Erythroblast (primary cell): Measurements from ENCODE around the gene RBM38.

Experiments used
- GATA1 ChIP-seq: IDR thresholded peaks from 2 replicates; pipeline ENCODE4 v1.6.1; 2011; ENCODE audit warnings: low read depth, mild to moderate bottlenecking, control low read depth, low read length, moderate library complexity
- POLR2A ChIP-seq: IDR thresholded peaks from 2 replicates; pipeline ENCODE4 v1.6.1; 2011; ENCODE audit warnings: mild to moderate bottlenecking, low read length

DNA sequence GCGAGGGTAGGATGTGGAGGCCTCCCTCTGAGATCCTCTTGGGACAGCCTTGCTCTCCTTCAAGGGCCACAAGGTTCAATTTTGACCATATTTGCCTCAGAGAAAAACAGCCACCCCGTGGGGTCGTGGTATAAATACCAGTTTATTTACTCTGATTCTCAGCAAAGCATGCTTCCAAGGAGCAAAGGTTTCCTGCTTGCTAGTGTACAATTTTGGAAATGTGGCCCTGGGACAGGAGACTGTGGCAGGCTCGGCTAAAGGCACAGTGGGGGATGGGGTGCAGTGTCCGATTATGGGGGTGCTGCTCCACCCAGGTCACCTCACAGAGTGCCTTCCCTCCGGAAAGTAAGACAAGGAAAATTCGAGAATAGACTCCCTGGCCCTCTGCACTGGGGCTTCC, 31.1 kb downstream of the RBM38 start:
- TF ChIP-seq POLR2A = no peak
- no peak for TF ChIP-seq GATA1
